Caco-2 (cell line): ENCODE data around the gene XIAP. TPM values are rescaled to one million over a fixed set of nuclear protein-coding genes. Genes with fewer than 3 reads are reported as not detected.

Source experiments
- BruUV-seq: library from RNA; stranded (reverse); fragments of 400-500 nt; replicated peaks from 2 replicates; lab custom pipeline; 2021; lab: Mats Ljungman, UMichigan
- CTCF ChIA-PET: fragments of 300-600 bp; sonication (Branson Sonifier 250); formaldehyde crosslinking; loops from one replicate; lab custom pipeline; 2022; ENCODE audit warnings: antibody characterized with exemption; lab: Charles Lee
- POLR2A ChIA-PET: fragments of 300-600 bp; sonication (Branson Sonifier 250); formaldehyde crosslinking; loops from one replicate; lab custom pipeline; 2022; ENCODE audit warnings: antibody characterized with exemption; lab: Charles Lee
- DNase-seq, 2 experiments: peaks; one replicate each; pipeline versions ENCODE4 v3.0.0 to v3.0.0-alpha.2; 2020 to 2022
- H3K27me3 ChIP-seq: replicated peaks from 2 replicates; pipeline ENCODE4 v1.6.0; 2011; ENCODE audit warnings: low read length; ENCODE audit not compliant: control insufficient read depth, insufficient read depth
- H3K36me3 ChIP-seq: 2 replicates; pipeline ENCODE4 v1.5.1; 2011; ENCODE audit warnings: low read length; ENCODE audit not compliant: control insufficient read depth, insufficient read depth
- H3K4me1 ChIP-seq: fragments of 250-450 bp; sonication (Bioruptor Pico); 2 replicates; pipeline ENCODE4 v1.5.1; 2020; ENCODE audit warnings: mild to moderate bottlenecking
- H3K4me3 ChIP-seq: 2 replicates; pipeline ENCODE4 v1.5.1; 2011; ENCODE audit warnings: low read depth, mild to moderate bottlenecking, control low read depth, low read length
- H3K9me3 ChIP-seq: fragments of 250-450 bp; sonication (Bioruptor Pico); 2 replicates; pipeline ENCODE4 v1.5.1; 2020; ENCODE audit warnings: mild to moderate bottlenecking, moderate library complexity
- H3K27ac Mint-ChIP-seq: one replicate; pipeline ENCODE4 v1.8.0; 2022; ENCODE audit warnings: mixed read lengths; ENCODE audit not compliant: unreplicated experiment
- H3K27me3 Mint-ChIP-seq: one replicate; pipeline ENCODE4 v1.8.0; 2022; ENCODE audit warnings: mixed read lengths; ENCODE audit not compliant: insufficient read depth, unreplicated experiment
- H3K36me3 Mint-ChIP-seq: one replicate; pipeline ENCODE4 v1.8.0; 2022; ENCODE audit warnings: mild to moderate bottlenecking, mixed read lengths; ENCODE audit not compliant: insufficient read depth, unreplicated experiment
- H3K4me1 Mint-ChIP-seq: one replicate; pipeline ENCODE4 v1.8.0; 2022; ENCODE audit warnings: low read depth, mixed read lengths; ENCODE audit not compliant: unreplicated experiment
- H3K4me3 Mint-ChIP-seq: one replicate; pipeline ENCODE4 v1.8.0; 2022; ENCODE audit warnings: mild to moderate bottlenecking, moderate library complexity, mixed read lengths; ENCODE audit not compliant: unreplicated experiment
- H3K9me3 Mint-ChIP-seq: one replicate; pipeline ENCODE4 v1.8.0; 2022; ENCODE audit warnings: mixed read lengths; ENCODE audit not compliant: unreplicated experiment
- intact Hi-C: fragments of 100-400 bp; cut with micrococcal nuclease; formaldehyde crosslinking; loops from one replicate; pipeline ENCODE4 v1.10.0; 2022; ENCODE audit not compliant: unreplicated experiment
- total RNA-seq: library from RNA; stranded (reverse); gene quantifications from 2 replicates; pipeline ENCODE4 v1.2.3, GENCODE V29; 2022
- TF ChIP-seq, protein P1 (sequence below), 2 experiments: fragments of 200-600 bp in 1 of 2; IDR thresholded peaks; 1 replicate in 1 of 2; 2 replicates in 1 of 2; pipeline versions ENCODE4 v1.5.1 to v1.8.0; 2011 to 2022; ENCODE audit warnings: antibody characterized with exemption in 1 of 2, control low read depth in 1 of 2, inconsistent platforms in 1 of 2, low read depth in 1 of 2, low read length in 1 of 2, mild to moderate bottlenecking in 1 of 2, moderate library complexity in 1 of 2; ENCODE audit not compliant: insufficient read depth in 1 of 2, severe bottlenecking in 1 of 2, unreplicated experiment in 1 of 2

XIAP gene
- total RNA-seq, 1 experiment from 2014 or later = 25.9 TPM

- H3K4me1 ChIP-seq = peaks cover 6% of the 10 kb centered on the region; the same call in 1 of the 2 replicates
- H3K9me3 Mint-ChIP-seq = no peaks in the 10 kb centered on the region
- H3K27me3 ChIP-seq = no peaks in the 10 kb centered on the region
- intact Hi-C loops = loop anchor here (1.0 kb wide), 2 partner anchors 13 to 160 kb away; no protein-coding TSS in a partner anchor
- TF ChIP-seq, protein P1, sequence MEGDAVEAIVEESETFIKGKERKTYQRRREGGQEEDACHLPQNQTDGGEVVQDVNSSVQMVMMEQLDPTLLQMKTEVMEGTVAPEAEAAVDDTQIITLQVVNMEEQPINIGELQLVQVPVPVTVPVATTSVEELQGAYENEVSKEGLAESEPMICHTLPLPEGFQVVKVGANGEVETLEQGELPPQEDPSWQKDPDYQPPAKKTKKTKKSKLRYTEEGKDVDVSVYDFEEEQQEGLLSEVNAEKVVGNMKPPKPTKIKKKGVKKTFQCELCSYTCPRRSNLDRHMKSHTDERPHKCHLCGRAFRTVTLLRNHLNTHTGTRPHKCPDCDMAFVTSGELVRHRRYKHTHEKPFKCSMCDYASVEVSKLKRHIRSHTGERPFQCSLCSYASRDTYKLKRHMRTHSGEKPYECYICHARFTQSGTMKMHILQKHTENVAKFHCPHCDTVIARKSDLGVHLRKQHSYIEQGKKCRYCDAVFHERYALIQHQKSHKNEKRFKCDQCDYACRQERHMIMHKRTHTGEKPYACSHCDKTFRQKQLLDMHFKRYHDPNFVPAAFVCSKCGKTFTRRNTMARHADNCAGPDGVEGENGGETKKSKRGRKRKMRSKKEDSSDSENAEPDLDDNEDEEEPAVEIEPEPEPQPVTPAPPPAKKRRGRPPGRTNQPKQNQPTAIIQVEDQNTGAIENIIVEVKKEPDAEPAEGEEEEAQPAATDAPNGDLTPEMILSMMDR (IDR thresholded peaks at IDR 0.05; ENCODE audit: insufficient read depth in 1 of 2, low read depth in 1 of 2, low read length in 1 of 2, severe bottlenecking in 1 of 2, unreplicated experiment in 1 of 2) = no peak
- no peaks in the 10 kb centered on the region for H3K27me3 Mint-ChIP-seq
- H3K4me1 Mint-ChIP-seq = peaks cover 14% of the 10 kb centered on the region
- no TSS peak for BruUV-seq
- no peaks in the 10 kb centered on the region for H3K9me3 ChIP-seq
- ChIA-PET CTCF (interaction anchor here (1.2 to 1.3 kb wide), 2 partner anchors 14 to 127 kb away, joined by 3 to 7 read pairs; no protein-coding TSS in a partner anchor), POLR2A (interaction anchor here (0.5 to 0.7 kb wide), 2 partner anchors 104 to 147 kb away, joined by 3 to 4 read pairs; no protein-coding TSS in a partner anchor)
- DNase-seq = peak; percentile 82 to 89
- H3K4me3 ChIP-seq = peak overlapping the region; percentile 78
- peak overlapping the region; percentile 100 for H3K27ac Mint-ChIP-seq
- H3K36me3 ChIP-seq = no peaks in the 10 kb centered on the region
- peak overlapping the region; percentile 98 for H3K4me3 Mint-ChIP-seq
- H3K36me3 Mint-ChIP-seq = peaks cover 28% of the 10 kb centered on the region
These were observed 103.0 kb downstream of the XIAP start for GRCh38 chrX:123962794-123963373.

Other genes starting within 250 kb of the XIAP start
- 79.9 and 85.4 TPM in 2 replicates for gene THOC2, start 127.0 kb upstream of the XIAP start, total RNA-seq
- 65.1 and 67.6 TPM in 2 replicates for gene STAG2, start 101.7 kb downstream of the XIAP start, total RNA-seq